Neural progenitor cell (in vitro differentiated cells): ENCODE measurements around the gene SERPINB6.
"Not testable (repeated sequence)": the region's sequence is repeated elsewhere in the genome, so short reads cannot be mapped to it uniquely, and the experiment has no call there.

Experiments used
- CTCF ChIP-seq: fragments of 200-600 bp; sonication (generic); IDR thresholded peaks from 2 replicates; pipeline ENCODE4 v1.5.1; 2017; ENCODE audit warnings: antibody characterized with exemption, mild to moderate bottlenecking
- EZH2 ChIP-seq: fragments of 200-600 bp; sonication (generic); IDR thresholded peaks from 2 replicates; pipeline ENCODE4 v1.6.1; 2017; ENCODE audit warnings: antibody characterized with exemption, mild to moderate bottlenecking, moderate library complexity

GRCh38 chr6:2909051-2909606 is 62.2 kb downstream of the SERPINB6 start:
- not testable (repeated sequence) for TF ChIP-seq CTCF, EZH2
